ENCODE results near the gene TFF1. TPM values are rescaled to one million over a fixed set of nuclear protein-coding genes. Genes with fewer than 3 reads are reported as not detected.

TFF1 gene
- 10 to 100 TPM in 2 of 4 donors, 1 to 10 TPM in 1, not detected in 1; 8.6 to 45.3 (median 25.8) TPM for total RNA-seq

GRCh38 chr21:42366292-42367010 is at the start of gene TFF1:
Gene TFF1, minus strand, starts transcription at chr21:42366535. Its CDS starts 40 bp downstream, at chr21:42366495.
- DNase-seq: peak; percentile 66
- H3K36me3 ChIP-seq: no peaks in the 10 kb centered on the region
- in situ Hi-C loops (cut with MboI; ENCODE audit: low pct_ligation_motif_present in 1 of 4, low pct_unique_long_range_greater_than_20kb in 1 of 4, low sequenced_read_pairs in 3 of 4): no loop called here
- H3K27ac ChIP-seq: peak within 1 kb of the TSS; percentile 17 to 73 (median 56)
- H3K9me3 ChIP-seq: no peaks in the 10 kb centered on the region
- TF ChIP-seq EP300 (IDR thresholded peaks at IDR 0.05; ENCODE audit: low read depth) (no peak), CTCF (IDR thresholded peaks at IDR 0.05) (no peak), POLR2A (IDR thresholded peaks at IDR 0.05) (no peak), POLR2AphosphoS5 (IDR thresholded peaks at IDR 0.05) (no peak)
- intact Hi-C loops (cut with DNase I; ENCODE audit: low total_unique reads): no loop called here
- WGBS, 2 donors (ENCODE audit: low coverage in 1 of 2): 47 to 70% methylated on average over 2 to 15 of the region's 19 CpGs
- H3K4me1 ChIP-seq: peaks cover 0 to 23% (median 12%) of the 10 kb centered on the region in 4 donors
- peaks cover 9% of the 10 kb centered on the region for H3K27me3 ChIP-seq
- no peak within 1 kb of the TSS for H3K4me3 ChIP-seq

GRCh38 chr21:42414928-42415769 is 48.8 kb upstream of the TFF1 start:
- in situ Hi-C loops (cut with MboI; ENCODE audit: low pct_ligation_motif_present in 1 of 4, low pct_unique_long_range_greater_than_20kb in 1 of 4, low sequenced_read_pairs in 3 of 4) (no loop called here), intact Hi-C loops (cut with DNase I; ENCODE audit: low total_unique reads) (no loop called here)
- Histone ChIP-seq H3K4me1 (no peaks in the 10 kb centered on the region), H3K36me3 (no peaks in the 10 kb centered on the region), H3K27ac (peak overlapping the region in 1 of 4 donors; percentile 17), H3K27me3 (no peaks in the 10 kb centered on the region), H3K4me3 (no peak overlapping the region), H3K9me3 (no peaks in the 10 kb centered on the region)
- peak; percentile 55 for DNase-seq
- no peak for TF ChIP-seq CTCF (IDR thresholded peaks at IDR 0.05)
- no peak for TF ChIP-seq POLR2A (IDR thresholded peaks at IDR 0.05)
- TF ChIP-seq POLR2AphosphoS5 (IDR thresholded peaks at IDR 0.05): no peak
- TF ChIP-seq EP300 (IDR thresholded peaks at IDR 0.05; ENCODE audit: low read depth): no peak
- 57% methylated on average over 27 of the region's 27 CpGs; no CpG with 5 or more reads in 1 of the 2 donors for WGBS, 2 donors (ENCODE audit: low coverage in 1 of 2)

GRCh38 chr21:42414553-42414927 is 48.2 kb upstream of the TFF1 start:
- intact Hi-C loops (cut with DNase I; ENCODE audit: low total_unique reads) (no loop called here), in situ Hi-C loops (cut with MboI; ENCODE audit: low pct_ligation_motif_present in 1 of 4, low pct_unique_long_range_greater_than_20kb in 1 of 4, low sequenced_read_pairs in 3 of 4) (no loop called here)
- DNase-seq: no peak
- no peak for TF ChIP-seq POLR2A (IDR thresholded peaks at IDR 0.05)
- no peak for TF ChIP-seq EP300 (IDR thresholded peaks at IDR 0.05; ENCODE audit: low read depth)
- no peak for TF ChIP-seq POLR2AphosphoS5 (IDR thresholded peaks at IDR 0.05)
- TF ChIP-seq CTCF (IDR thresholded peaks at IDR 0.05): no peak
- no peaks in the 10 kb centered on the region for H3K9me3 ChIP-seq
- no peaks in the 10 kb centered on the region for H3K27me3 ChIP-seq
- no peak overlapping the region for H3K27ac ChIP-seq
- H3K36me3 ChIP-seq: no peaks in the 10 kb centered on the region
- H3K4me1 ChIP-seq: no peaks in the 10 kb centered on the region
- WGBS, 2 donors (ENCODE audit: low coverage in 1 of 2): 86% methylated on average over 8 of the region's 8 CpGs; no CpG with 5 or more reads in 1 of the 2 donors
- H3K4me3 ChIP-seq: no peak overlapping the region

- WGBS, 2 donors (ENCODE audit: low coverage in 1 of 2): 92% methylated on average over 8 of the region's 8 CpGs; no CpG with 5 or more reads in 1 of the 2 donors
- Histone ChIP-seq H3K27me3 (no peaks in the 10 kb centered on the region), H3K4me1 (no peaks in the 10 kb centered on the region), H3K4me3 (no peak overlapping the region), H3K27ac (no peak overlapping the region), H3K9me3 (no peaks in the 10 kb centered on the region), H3K36me3 (no peaks in the 10 kb centered on the region)
- intact Hi-C loops (cut with DNase I; ENCODE audit: low total_unique reads): no loop called here
- no peak for DNase-seq
- TF ChIP-seq POLR2A (IDR thresholded peaks at IDR 0.05): no peak
- no peak for TF ChIP-seq CTCF (IDR thresholded peaks at IDR 0.05)
- TF ChIP-seq POLR2AphosphoS5 (IDR thresholded peaks at IDR 0.05): no peak
- no peak for TF ChIP-seq EP300 (IDR thresholded peaks at IDR 0.05; ENCODE audit: low read depth)
- in situ Hi-C loops (cut with MboI; ENCODE audit: low pct_ligation_motif_present in 1 of 4, low pct_unique_long_range_greater_than_20kb in 1 of 4, low sequenced_read_pairs in 3 of 4): no loop called here
Observed at GRCh38 chr21:42414066-42414465, 47.7 kb upstream of the TFF1 start.

Data from transverse colon (tissue), 4 donors.